Activated T-cell treated with anti-CD3 and anti-CD28 coated beads, Interleukin-2, amount 50 U/mL, for 24 hours (primary cell): ENCODE data around the gene CTIF.

Experiments
- DNase-seq: peaks from one replicate; pipeline ENCODE4 v3.0.0-alpha.2; 2020
- H3K27ac Mint-ChIP-seq: 2 replicates; pipeline ENCODE4 v1.8.0; 2020; ENCODE audit warnings: mild to moderate bottlenecking, mixed read lengths
- H3K27me3 Mint-ChIP-seq: 2 replicates; pipeline ENCODE4 v1.8.0; 2020; ENCODE audit warnings: mixed read lengths
- H3K36me3 Mint-ChIP-seq: 2 replicates; pipeline ENCODE4 v1.8.0; 2020; ENCODE audit warnings: low read depth, mixed read lengths
- H3K4me1 Mint-ChIP-seq: 2 replicates; pipeline ENCODE4 v1.8.0; 2020; ENCODE audit warnings: low read depth, mixed read lengths
- H3K4me3 Mint-ChIP-seq: 2 replicates; pipeline ENCODE4 v1.8.0; 2020; ENCODE audit warnings: mild to moderate bottlenecking, moderate library complexity, mixed read lengths
- H3K9me3 Mint-ChIP-seq: 2 replicates; pipeline ENCODE4 v1.8.0; 2020; ENCODE audit warnings: mixed read lengths

The CTIF gene

GRCh38 chr18:48872234-48873145 is 333.7 kb downstream of the CTIF start:
- Mint-ChIP-seq H3K9me3 (no peaks in the 10 kb centered on the region), H3K27ac (no peak overlapping the region), H3K36me3 (no peaks in the 10 kb centered on the region), H3K4me1 (peaks cover 35% of the 10 kb centered on the region), H3K4me3 (no peak overlapping the region), H3K27me3 (no peaks in the 10 kb centered on the region)
- no peak for DNase-seq

DNA sequence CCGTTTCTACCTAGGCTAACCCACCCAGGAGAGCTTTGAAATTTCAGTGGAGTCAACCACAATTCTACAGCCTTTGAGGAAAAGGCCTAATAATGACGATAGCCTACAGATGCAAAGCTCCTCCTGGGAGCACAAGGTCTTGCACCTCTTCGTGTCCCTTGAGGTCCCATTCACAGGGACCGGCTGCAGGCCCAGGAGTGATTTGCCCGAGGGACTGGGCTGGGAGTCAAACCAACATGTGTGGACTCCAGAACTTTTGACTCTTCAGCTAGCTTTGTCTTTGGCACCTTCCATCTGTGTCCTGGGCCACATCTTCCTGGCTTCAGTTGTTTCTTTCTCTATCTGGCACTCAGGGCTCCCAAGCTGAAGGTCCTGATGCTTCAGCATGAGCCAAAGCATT is 335.4 kb downstream of the CTIF start:
- H3K27ac Mint-ChIP-seq: no peak overlapping the region
- no peak for DNase-seq
- peaks cover 21% of the 10 kb centered on the region for H3K4me1 Mint-ChIP-seq
- no peaks in the 10 kb centered on the region for H3K36me3 Mint-ChIP-seq
- H3K27me3 Mint-ChIP-seq: no peaks in the 10 kb centered on the region
- H3K9me3 Mint-ChIP-seq: no peaks in the 10 kb centered on the region
- H3K4me3 Mint-ChIP-seq: no peak overlapping the region

- Mint-ChIP-seq H3K9me3 (no peaks in the 10 kb centered on the region), H3K27ac (no peak overlapping the region), H3K4me3 (no peak overlapping the region), H3K27me3 (no peaks in the 10 kb centered on the region), H3K36me3 (no peaks in the 10 kb centered on the region), H3K4me1 (peaks cover 16% of the 10 kb centered on the region)
- no peak for DNase-seq
Observed at GRCh38 chr18:48874701-48875162, 335.9 kb downstream of the CTIF start.

- H3K4me1 Mint-ChIP-seq: peaks cover 14% of the 10 kb centered on the region
- H3K4me3 Mint-ChIP-seq: no peak overlapping the region
- no peaks in the 10 kb centered on the region for H3K9me3 Mint-ChIP-seq
- no peak overlapping the region for H3K27ac Mint-ChIP-seq
- no peak for DNase-seq
- H3K36me3 Mint-ChIP-seq: no peaks in the 10 kb centered on the region
- no peaks in the 10 kb centered on the region for H3K27me3 Mint-ChIP-seq
Observed at GRCh38 chr18:48875314-48875941, 336.6 kb downstream of the CTIF start.

- H3K4me1 Mint-ChIP-seq: peaks cover 14% of the 10 kb centered on the region
- H3K4me3 Mint-ChIP-seq: no peak overlapping the region
- no peaks in the 10 kb centered on the region for H3K36me3 Mint-ChIP-seq
- H3K27ac Mint-ChIP-seq: no peak overlapping the region
- DNase-seq: no peak
- H3K9me3 Mint-ChIP-seq: no peaks in the 10 kb centered on the region
- no peaks in the 10 kb centered on the region for H3K27me3 Mint-ChIP-seq
Observed at GRCh38 chr18:48875942-48876511, 337.2 kb downstream of the CTIF start.

GRCh38 chr18:48876590-48876989 is 337.8 kb downstream of the CTIF start:
- no peak overlapping the region for H3K27ac Mint-ChIP-seq
- H3K4me1 Mint-ChIP-seq: peaks cover 14% of the 10 kb centered on the region
- DNase-seq: no peak
- H3K9me3 Mint-ChIP-seq: no peaks in the 10 kb centered on the region
- H3K36me3 Mint-ChIP-seq: no peaks in the 10 kb centered on the region
- no peak overlapping the region for H3K4me3 Mint-ChIP-seq
- no peaks in the 10 kb centered on the region for H3K27me3 Mint-ChIP-seq

DNA sequence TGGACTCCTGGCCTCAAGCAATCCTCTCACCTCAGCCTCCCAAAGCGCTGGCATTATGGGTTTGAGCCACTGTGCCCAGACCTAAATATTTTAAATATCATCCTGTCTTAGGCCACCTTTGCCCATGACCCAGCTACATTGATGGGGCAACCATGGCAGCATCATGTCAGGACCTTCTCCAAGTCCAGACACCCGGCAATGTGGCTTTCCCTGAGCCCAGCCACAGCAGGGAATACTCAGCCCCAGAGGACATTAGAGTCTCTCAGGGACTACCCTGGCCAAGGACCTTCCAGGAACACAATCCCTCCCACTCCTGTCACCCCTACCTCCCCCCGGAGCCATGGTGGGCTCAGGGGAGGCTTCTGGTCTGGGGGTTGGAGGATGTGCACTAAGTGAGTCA is 339.1 kb downstream of the CTIF start:
- no peak for DNase-seq
- no peaks in the 10 kb centered on the region for H3K36me3 Mint-ChIP-seq
- H3K27me3 Mint-ChIP-seq: no peaks in the 10 kb centered on the region
- H3K9me3 Mint-ChIP-seq: no peaks in the 10 kb centered on the region
- H3K4me1 Mint-ChIP-seq: peaks cover 8% of the 10 kb centered on the region
- no peak overlapping the region for H3K27ac Mint-ChIP-seq
- H3K4me3 Mint-ChIP-seq: no peak overlapping the region

DNA sequence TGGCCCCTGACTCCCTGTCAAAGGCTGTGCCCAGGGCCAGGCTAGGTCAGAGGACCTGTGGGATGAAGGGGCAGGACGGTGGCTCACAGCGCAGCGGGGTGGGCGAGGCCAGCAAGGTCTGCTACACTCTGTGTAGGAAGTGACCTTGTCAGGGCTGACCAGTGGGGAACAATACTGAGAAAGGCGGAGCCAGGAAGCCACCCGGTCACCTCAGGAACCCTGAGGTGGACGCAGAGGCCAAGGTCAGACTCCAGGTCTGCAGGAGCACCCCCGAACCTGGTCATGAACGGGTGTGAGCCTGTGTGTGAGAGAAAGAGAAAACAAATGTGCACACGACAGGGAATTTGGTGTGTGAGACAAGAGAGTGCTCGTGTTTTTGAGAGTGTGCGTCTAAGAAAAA is 339.6 kb downstream of the CTIF start:
- H3K4me3 Mint-ChIP-seq: no peak overlapping the region
- no peaks in the 10 kb centered on the region for H3K36me3 Mint-ChIP-seq
- H3K27ac Mint-ChIP-seq: no peak overlapping the region
- H3K4me1 Mint-ChIP-seq: peaks cover 2% of the 10 kb centered on the region
- no peaks in the 10 kb centered on the region for H3K27me3 Mint-ChIP-seq
- H3K9me3 Mint-ChIP-seq: no peaks in the 10 kb centered on the region
- DNase-seq: no peak

GRCh38 chr18:48879008-48879431 is 340.2 kb downstream of the CTIF start:
- Mint-ChIP-seq H3K4me1 (no peaks in the 10 kb centered on the region), H3K27me3 (no peaks in the 10 kb centered on the region), H3K4me3 (no peak overlapping the region), H3K36me3 (no peaks in the 10 kb centered on the region), H3K27ac (no peak overlapping the region), H3K9me3 (no peaks in the 10 kb centered on the region)
- no peak for DNase-seq

GRCh38 chr18:48880931-48881330 is 342.1 kb downstream of the CTIF start:
- DNase-seq: no peak
- no peaks in the 10 kb centered on the region for H3K27me3 Mint-ChIP-seq
- H3K4me1 Mint-ChIP-seq: no peaks in the 10 kb centered on the region
- no peaks in the 10 kb centered on the region for H3K36me3 Mint-ChIP-seq
- H3K4me3 Mint-ChIP-seq: no peak overlapping the region
- no peaks in the 10 kb centered on the region for H3K9me3 Mint-ChIP-seq
- no peak overlapping the region for H3K27ac Mint-ChIP-seq

DNA sequence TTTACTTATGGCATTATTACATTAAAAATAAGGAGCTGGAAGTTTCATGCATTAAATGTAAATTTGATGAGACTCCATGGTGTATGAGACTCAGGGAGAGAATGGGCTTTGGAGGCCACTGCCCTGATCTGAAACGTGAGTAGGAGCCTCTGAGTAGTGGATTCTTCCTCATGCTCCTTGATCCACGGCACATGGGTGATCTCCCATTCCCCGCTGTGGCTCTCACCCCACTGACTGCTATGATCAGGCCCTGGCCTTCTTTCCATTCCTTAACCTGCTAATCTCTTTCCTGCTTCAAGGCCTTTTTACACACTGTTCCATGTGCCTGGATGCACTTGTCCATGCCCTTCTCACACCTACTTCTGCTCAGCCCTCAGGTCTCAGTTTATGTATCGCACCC is 343.5 kb downstream of the CTIF start:
- no peaks in the 10 kb centered on the region for H3K4me1 Mint-ChIP-seq
- H3K27ac Mint-ChIP-seq: no peak overlapping the region
- no peak for DNase-seq
- H3K9me3 Mint-ChIP-seq: no peaks in the 10 kb centered on the region
- H3K36me3 Mint-ChIP-seq: no peaks in the 10 kb centered on the region
- H3K27me3 Mint-ChIP-seq: no peaks in the 10 kb centered on the region
- H3K4me3 Mint-ChIP-seq: no peak overlapping the region

GRCh38 chr18:48884306-48884705 is 345.5 kb downstream of the CTIF start:
- Mint-ChIP-seq H3K27me3 (no peaks in the 10 kb centered on the region), H3K27ac (no peak overlapping the region), H3K4me1 (no peaks in the 10 kb centered on the region), H3K4me3 (no peak overlapping the region), H3K36me3 (no peaks in the 10 kb centered on the region), H3K9me3 (no peaks in the 10 kb centered on the region)
- no peak for DNase-seq

DNA sequence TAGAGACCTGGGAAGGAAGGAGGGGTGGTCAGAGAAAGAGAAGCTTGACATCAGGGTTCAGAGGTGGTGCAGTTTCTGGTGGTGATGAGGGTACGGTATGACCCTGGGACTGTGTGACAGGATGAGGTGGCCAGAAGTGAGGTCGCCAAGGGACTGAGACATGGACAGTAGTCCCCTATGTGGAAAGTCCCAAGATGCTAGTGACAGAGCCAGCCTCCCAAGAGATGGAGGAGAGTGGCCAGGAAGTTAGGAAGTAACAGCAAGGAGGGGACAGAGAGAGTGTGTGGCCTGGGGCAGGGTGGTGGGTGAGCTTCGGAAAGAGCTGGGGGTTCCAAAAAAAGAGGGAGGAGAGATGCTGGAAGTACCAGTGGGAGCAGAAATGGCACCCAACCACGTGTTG is 345.9 kb downstream of the CTIF start:
- Mint-ChIP-seq H3K4me1 (no peaks in the 10 kb centered on the region), H3K27ac (no peak overlapping the region), H3K36me3 (no peaks in the 10 kb centered on the region), H3K4me3 (no peak overlapping the region), H3K27me3 (no peaks in the 10 kb centered on the region), H3K9me3 (no peaks in the 10 kb centered on the region)
- DNase-seq: no peak

- H3K4me1 Mint-ChIP-seq: no peaks in the 10 kb centered on the region
- no peak overlapping the region for H3K4me3 Mint-ChIP-seq
- H3K27ac Mint-ChIP-seq: no peak overlapping the region
- DNase-seq: no peak
- H3K9me3 Mint-ChIP-seq: no peaks in the 10 kb centered on the region
- no peaks in the 10 kb centered on the region for H3K27me3 Mint-ChIP-seq
- no peaks in the 10 kb centered on the region for H3K36me3 Mint-ChIP-seq
Observed at GRCh38 chr18:48885266-48885923, 346.6 kb downstream of the CTIF start.
